GM12891 (cell line): ENCODE measurements around the gene LGALS12.
A peak's percentile ranks its signal among the peaks of the same experiment; 100 is the strongest.
"Not testable (repeated sequence)": the region's sequence is repeated elsewhere in the genome, so short reads cannot be mapped to it uniquely, and the experiment has no call there.

Source experiments
- DNase-seq: peaks from one replicate; pipeline ENCODE4 v3.0.0; 2011; ENCODE audit warnings: low spot score; ENCODE audit not compliant: insufficient read length
- FAIRE-seq: peaks from 2 replicates; lab custom pipeline; 2011; peaks lifted over from hg19 to GRCh38; lab: Jason Lieb, UNC
- PAX5 ChIP-seq: IDR thresholded peaks from 2 replicates; pipeline ENCODE4 v1.6.1; 2011; ENCODE audit warnings: low read length, moderate library complexity, mild to moderate bottlenecking; ENCODE audit not compliant: insufficient read depth, severe bottlenecking
- POLR2A ChIP-seq: IDR thresholded peaks from 2 replicates; pipeline ENCODE4 v1.6.1; 2011; ENCODE audit warnings: low read depth, low read length, control low read depth
- POLR2AphosphoS5 ChIP-seq: IDR thresholded peaks from 2 replicates; pipeline ENCODE4 v1.6.1; 2011; ENCODE audit warnings: low read depth, low read length, control low read depth
- POU2F2 ChIP-seq: IDR thresholded peaks from 2 replicates; pipeline ENCODE4 v1.6.1; 2011; ENCODE audit warnings: low read depth, mild to moderate bottlenecking, control low read depth, low read length, moderate library complexity
- SPI1 ChIP-seq: IDR thresholded peaks from 2 replicates; pipeline ENCODE4 v1.6.1; 2011; ENCODE audit warnings: low read depth, low read length, control low read depth
- TAF1 ChIP-seq: IDR thresholded peaks from 2 replicates; pipeline ENCODE4 v1.6.1; 2011; ENCODE audit warnings: low read depth, low read length, control low read depth

LGALS12 gene

DNA sequence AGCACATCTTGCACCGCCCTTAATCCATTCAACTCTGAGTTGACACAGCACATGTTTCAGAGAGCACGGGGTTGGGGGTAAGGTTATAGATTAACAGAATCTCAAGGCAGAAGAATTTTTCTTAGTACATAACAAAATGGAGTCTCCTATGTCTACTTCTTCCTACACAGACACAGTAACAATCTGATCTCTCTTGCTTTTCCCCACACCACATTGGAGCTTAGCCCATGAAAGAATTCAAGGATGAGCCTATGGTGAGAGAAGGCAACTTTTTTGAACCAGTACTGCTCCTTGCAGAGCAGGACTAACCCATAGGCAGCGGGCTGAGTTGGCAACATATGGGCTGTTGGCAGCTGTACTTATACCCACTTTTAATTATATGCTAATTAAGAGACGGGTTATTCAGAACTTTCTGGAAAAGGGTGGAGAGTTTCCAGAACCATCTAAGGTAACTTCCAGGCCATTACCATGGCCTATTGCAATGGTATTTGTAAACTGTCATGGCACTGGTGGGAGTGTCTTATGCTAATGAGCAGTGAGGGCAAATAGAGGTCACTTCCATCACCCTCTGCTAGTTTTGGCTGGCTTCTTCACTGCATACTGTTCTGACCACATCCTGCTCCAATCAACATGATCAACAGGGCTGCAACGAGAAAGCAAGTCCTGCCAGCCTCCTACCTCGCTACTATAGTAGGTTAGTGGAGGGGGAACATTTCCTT is 25.3 kb downstream of the LGALS12 start:
- DNase-seq, result not testable (repeated sequence)
- peak; percentile 93 for TF ChIP-seq POU2F2
- FAIRE-seq, result peak; percentile 97

DNA sequence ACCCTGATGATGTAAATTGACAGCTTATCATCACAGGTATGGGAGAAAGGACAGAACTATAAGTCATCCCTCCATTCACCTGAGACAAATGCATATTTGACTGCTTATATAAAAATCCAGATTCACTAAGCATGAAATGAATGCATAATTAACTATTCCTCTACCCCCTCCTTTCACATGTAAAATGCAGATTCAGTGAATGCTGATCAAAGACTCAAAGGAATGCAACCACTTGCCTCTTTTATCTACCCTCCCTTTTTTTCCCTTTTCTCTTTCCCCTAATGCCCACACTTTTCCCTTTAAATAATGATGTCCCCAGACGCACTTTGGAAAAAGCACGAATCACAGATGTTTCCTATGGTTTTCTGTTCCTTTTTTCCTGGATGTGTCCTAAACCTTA is 26.2 kb downstream of the LGALS12 start:
- TF ChIP-seq TAF1, result no peak
- no peak for TF ChIP-seq POLR2AphosphoS5
- no peak for TF ChIP-seq PAX5
- no peak for TF ChIP-seq SPI1
- TF ChIP-seq POLR2A, result no peak
- TF ChIP-seq POU2F2, result no peak
- no peak for FAIRE-seq
- DNase-seq, result no peak

DNA sequence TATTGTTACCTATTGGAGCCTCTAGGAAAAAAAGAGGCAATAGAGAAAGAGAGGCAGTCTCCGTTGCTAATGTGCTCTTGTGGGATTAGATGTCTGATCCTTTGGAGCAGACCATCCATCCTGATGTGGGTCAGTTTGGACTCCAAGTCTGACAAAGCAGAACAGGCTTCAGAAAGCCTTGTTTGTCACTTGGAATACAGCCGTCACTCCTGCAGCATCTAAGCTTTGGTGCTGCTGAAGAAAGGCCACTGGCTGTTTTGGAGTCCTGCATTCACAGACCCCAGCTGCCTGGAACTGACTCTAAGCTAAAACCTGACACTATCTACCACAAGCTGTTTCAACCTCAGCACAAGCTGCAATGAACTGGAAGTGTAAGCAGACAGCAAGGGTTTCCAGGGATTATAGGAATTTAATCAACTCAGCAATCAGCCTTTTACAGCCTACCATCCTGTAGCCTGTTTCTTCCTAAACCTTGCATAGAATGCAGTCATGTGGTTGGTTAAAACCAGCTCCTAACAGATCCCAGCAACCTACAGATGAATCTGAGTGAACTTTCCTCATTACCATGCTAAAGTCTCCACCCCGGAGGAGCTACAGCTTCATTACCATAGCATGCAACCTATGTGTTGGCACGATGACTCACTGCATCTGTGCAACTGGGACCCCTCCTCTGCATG is 27.1 kb downstream of the LGALS12 start:
- TF ChIP-seq SPI1 (no peak), PAX5 (no peak), TAF1 (no peak), POLR2A (no peak), POU2F2 (no peak), POLR2AphosphoS5 (no peak)
- DNase-seq, result no peak
- peak; percentile 66 for FAIRE-seq

GRCh38 chr11:63534076-63534475 is 28.2 kb downstream of the LGALS12 start:
- no peak for DNase-seq
- TF ChIP-seq POLR2A (no peak), PAX5 (no peak), SPI1 (no peak), POLR2AphosphoS5 (no peak), TAF1 (no peak), POU2F2 (no peak)
- FAIRE-seq, result no peak

DNA sequence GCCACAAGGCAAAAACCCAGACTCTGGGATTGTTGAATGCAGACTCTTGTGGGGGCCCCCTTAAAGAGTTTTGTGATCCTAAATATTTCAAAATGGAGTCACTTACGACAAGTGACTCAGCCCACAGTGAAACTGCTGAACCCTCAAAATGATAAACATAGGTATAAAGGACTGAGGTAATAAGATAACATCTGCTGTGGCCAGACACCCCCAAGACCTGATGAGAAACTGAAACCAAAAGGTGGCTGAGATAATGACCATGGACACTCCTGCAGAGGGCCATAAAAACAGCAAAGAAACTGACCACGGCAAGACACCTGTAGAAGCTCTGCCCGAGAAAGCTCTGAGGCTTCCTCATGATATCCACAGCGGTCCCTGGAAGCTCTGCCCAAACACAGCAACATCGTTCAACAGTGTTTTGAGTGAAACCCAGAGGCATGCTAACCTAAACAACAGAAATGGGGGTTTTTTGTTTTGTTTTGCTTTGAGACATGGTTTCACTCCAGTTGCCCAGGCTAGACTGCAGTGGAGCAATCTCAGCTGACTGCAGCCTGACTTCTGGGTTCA is 29.1 kb downstream of the LGALS12 start:
- TF ChIP-seq POLR2AphosphoS5 (no peak), PAX5 (no peak), POU2F2 (no peak), SPI1 (no peak), TAF1 (no peak), POLR2A (no peak)
- no peak for DNase-seq
- no peak for FAIRE-seq

GRCh38 chr11:63535734-63536133 is 29.9 kb downstream of the LGALS12 start:
- TF ChIP-seq SPI1 (no peak), POLR2A (no peak), POU2F2 (no peak), POLR2AphosphoS5 (no peak), TAF1 (no peak), PAX5 (no peak)
- FAIRE-seq, result no peak

GRCh38 chr11:63536669-63537292 is 30.9 kb downstream of the LGALS12 start, which contains the start of gene PLAAT4:
Gene PLAAT4 (plus strand): TSS chr11:63536808. CDS start chr11:63536869, 61 bp downstream.
- FAIRE-seq (no peak), DNase-seq (no peak)
- no peak for TF ChIP-seq POU2F2
- 0 out of 2 replicates have a peak, but pooled peaks have one; percentile 28 for TF ChIP-seq TAF1
- no peak for TF ChIP-seq POLR2AphosphoS5
- TF ChIP-seq PAX5, result no peak
- no peak for TF ChIP-seq POLR2A
- TF ChIP-seq SPI1, result no peak

More at GRCh38 chr11:63535734-63536133, 29.9 kb downstream of the LGALS12 start:
- no peak for DNase-seq

DNA sequence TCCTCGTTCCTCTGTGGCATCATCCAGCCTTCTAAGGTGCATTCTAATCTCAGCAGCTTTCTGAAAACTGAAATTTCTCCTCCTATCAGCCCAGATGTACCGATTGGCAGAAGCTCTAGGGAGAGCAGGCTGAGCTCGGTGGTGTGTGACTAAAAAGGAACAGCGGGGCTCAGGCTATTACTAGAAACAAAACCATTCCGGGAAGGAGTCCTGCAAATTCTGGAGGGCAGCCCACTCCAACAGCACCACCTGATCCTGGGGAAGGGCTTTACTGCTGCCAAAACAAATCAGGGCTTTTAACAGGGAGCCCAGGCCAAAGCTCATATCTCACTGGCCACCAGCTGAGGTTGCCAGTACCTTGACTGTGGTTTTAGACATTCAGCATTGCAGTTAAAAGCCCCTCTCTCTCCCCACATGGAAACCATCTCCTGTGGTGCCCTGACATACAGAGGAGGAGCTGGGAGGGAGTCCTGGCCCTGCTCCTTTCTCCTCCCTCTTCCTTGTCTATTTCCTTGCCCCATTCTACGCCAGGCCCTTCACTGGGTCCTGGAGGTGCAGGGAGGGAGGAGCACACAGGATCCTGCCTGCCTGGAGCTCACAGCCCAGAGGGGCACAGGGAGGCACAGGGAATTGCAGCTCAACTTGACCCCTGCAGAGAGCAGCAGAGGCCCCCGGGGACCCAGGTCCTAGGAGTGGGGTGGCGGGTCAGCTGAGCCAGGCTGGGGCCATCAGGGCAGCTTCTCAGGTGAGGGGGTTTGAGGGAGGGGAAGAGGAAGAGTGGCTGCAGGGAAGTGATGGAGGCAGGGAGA is 31.6 kb downstream of the LGALS12 start:
- no peak for DNase-seq
- no peak for TF ChIP-seq POLR2A
- no peak for TF ChIP-seq TAF1
- no peak for TF ChIP-seq POLR2AphosphoS5
- no peak for FAIRE-seq

DNA sequence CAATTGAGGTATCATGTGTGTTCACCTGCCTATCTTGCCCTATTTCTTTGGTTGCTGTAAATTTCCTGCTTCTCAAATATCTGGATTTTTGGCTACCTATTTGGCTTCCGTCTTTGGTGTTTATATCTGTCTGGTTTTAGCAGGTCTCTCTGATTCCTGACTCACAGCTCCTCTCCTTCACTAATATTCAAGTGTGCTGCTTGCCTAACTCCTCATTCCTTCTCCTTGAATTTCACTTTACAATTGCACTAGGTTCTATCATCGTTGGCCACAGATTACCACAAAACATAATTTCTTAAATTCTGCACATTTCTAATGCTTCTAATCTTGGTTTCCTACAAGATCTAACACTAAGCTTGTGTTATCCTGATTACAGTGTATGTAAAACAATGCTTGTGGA is 36.6 kb downstream of the LGALS12 start:
- DNase-seq, result not testable (repeated sequence)
- peak; percentile 13 for FAIRE-seq
